Keratinocyte (primary cell): ENCODE measurements around the gene E4F1. TPM values are rescaled to one million over a fixed set of nuclear protein-coding genes. Genes with fewer than 3 reads are reported as not detected.

Experiments
- DNase-seq: peaks from one replicate; pipeline ENCODE4 v3.0.0-alpha.2; 2011; ENCODE audit warnings: low read depth, missing footprints, low spot score
- FAIRE-seq: peaks from 2 replicates; lab custom pipeline; 2011; peaks lifted over from hg19 to GRCh38; lab: Jason Lieb, UNC
- H2AFZ ChIP-seq: 2 replicates; pipeline ENCODE4 v1.6.0; 2012; ENCODE audit warnings: low read length, control low read depth, inconsistent platforms; ENCODE audit not compliant: control insufficient read depth
- H3K27ac ChIP-seq: 2 replicates; pipeline ENCODE4 v1.5.1; 2011; ENCODE audit warnings: low read length; ENCODE audit not compliant: control insufficient read depth, insufficient read depth
- H3K27me3 ChIP-seq: 3 replicates; pipeline ENCODE4 v1.6.0; 2011; ENCODE audit warnings: low read length; ENCODE audit not compliant: control insufficient read depth, insufficient read depth; ENCODE audit errors: extremely low read depth
- H3K36me3 ChIP-seq, 2 experiments: 2 replicates in 1 of 2; 3 replicates in 1 of 2; pipeline ENCODE4 v1.5.1; 2011; ENCODE audit warnings: low read length in 2 of 2, mild to moderate bottlenecking in 1 of 2; ENCODE audit not compliant: control insufficient read depth in 2 of 2, insufficient read depth in 2 of 2; ENCODE audit errors: extremely low read depth in 1 of 2
- H3K4me1 ChIP-seq: 3 replicates; pipeline ENCODE4 v1.5.1; 2011; ENCODE audit warnings: low read length; ENCODE audit not compliant: control insufficient read depth, insufficient read depth; ENCODE audit errors: extremely low read depth
- H3K4me2 ChIP-seq: 3 replicates; pipeline ENCODE4 v1.6.0; 2011; ENCODE audit warnings: low read depth, low read length; ENCODE audit not compliant: control insufficient read depth, insufficient read depth; ENCODE audit errors: extremely low read depth
- H3K4me3 ChIP-seq, 3 experiments: fragments of 200-600 bp in 1 of 3; sonication (generic) in 1 of 3; 2 replicates in 2 of 3; 3 replicates in 1 of 3; pipeline ENCODE4 v1.5.1; 2011 to 2016; ENCODE audit warnings: low read length in 3 of 3, mild to moderate bottlenecking in 3 of 3, control low read depth in 2 of 3, inconsistent platforms in 1 of 3, low read depth in 1 of 3, mixed read lengths in 1 of 3, mixed run types in 1 of 3, moderate library complexity in 1 of 3; ENCODE audit not compliant: control insufficient read depth in 2 of 3, insufficient read depth in 2 of 3; ENCODE audit errors: extremely low read depth in 1 of 3
- H3K79me2 ChIP-seq: 2 replicates; pipeline ENCODE4 v1.6.0; 2012; ENCODE audit warnings: low read length; ENCODE audit not compliant: control insufficient read depth, insufficient read depth
- H3K9ac ChIP-seq: 3 replicates; pipeline ENCODE4 v1.6.0; 2011; ENCODE audit warnings: low read length; ENCODE audit not compliant: control insufficient read depth, insufficient read depth; ENCODE audit errors: extremely low read depth
- H3K9me1 ChIP-seq: 3 replicates; pipeline ENCODE4 v1.6.0; 2011; ENCODE audit warnings: low read length; ENCODE audit not compliant: control insufficient read depth, insufficient read depth; ENCODE audit errors: extremely low read depth
- H3K9me3 ChIP-seq: 2 replicates; pipeline ENCODE4 v1.5.1; 2012; ENCODE audit warnings: low read depth, low read length; ENCODE audit not compliant: control insufficient read depth
- H4K20me1 ChIP-seq: 3 replicates; pipeline ENCODE4 v1.6.0; 2011; ENCODE audit warnings: low read length; ENCODE audit not compliant: control insufficient read depth, insufficient read depth; ENCODE audit errors: extremely low read depth
- CTCF ChIP-seq, 3 experiments: IDR thresholded peaks in 1 of 3; conservative IDR thresholded peaks in 1 of 3; optimal IDR thresholded peaks in 1 of 3; 2 replicates in 2 of 3; 3 replicates in 1 of 3; pipeline versions ENCODE3 to v1.5.1; 2011; ENCODE audit warnings: low read length in 3 of 3, mild to moderate bottlenecking in 3 of 3, moderate library complexity in 2 of 3, control low read depth in 1 of 3, inconsistent platforms in 1 of 3; ENCODE audit not compliant: insufficient read depth in 2 of 3; ENCODE audit errors: extremely low read depth in 1 of 3
- EZH2 ChIP-seq: IDR thresholded peaks from one replicate; pipeline ENCODE4 v1.6.1; 2012; ENCODE audit warnings: inconsistent platforms, mild to moderate bottlenecking, low read length, moderate library complexity
- dilution Hi-C: fragments of 300-500 bp; cut with MboI; formaldehyde crosslinking; loops from one replicate; pipeline ENCODE4 v1.7.0; 2020; ENCODE audit warnings: low sequenced_read_pairs; ENCODE audit not compliant: extremely low pct_ligation_motif_present
- polyA plus RNA-seq, 5 experiments: library from polyadenylated mRNA; depleted of rRNA in 3 of 5; stranded (reverse) in 3 of 5; stranded (forward) in 1 of 5; unstranded in 1 of 5; fragments of >200 nt; gene quantifications; 1 replicate in 1 of 5; 2 replicates in 3 of 5; 3 replicates in 1 of 5; pipeline versions ENCODE4 v1.2.1 to v1.2.3, GENCODE V29; 2011 to 2012; ENCODE audit warnings: missing spikeins in 2 of 5, low read depth in 1 of 5, low replicate concordance in 1 of 5

E4F1 gene
- polyA plus RNA-seq, 1 donor (not counting 4 experiments of a cell fraction or from before 2014, with no cell fraction given) = 10.5 TPM

GRCh38 chr16:2198283-2198682 lies 25.1 kb upstream of the E4F1 start:
- FAIRE-seq (no peak), DNase-seq (no peak)
- H3K4me2 ChIP-seq = no peak overlapping the region
- H2AFZ ChIP-seq = no peak overlapping the region
- no peaks in the 10 kb centered on the region for H3K9me1 ChIP-seq
- no peaks in the 10 kb centered on the region for H3K36me3 ChIP-seq
- TF ChIP-seq EZH2 (no peak), CTCF (optimal IDR thresholded peaks at IDR 0.05 in 1 of 3, IDR thresholded peaks at IDR 0.05 in 1 of 3, conservative IDR thresholded peaks at IDR 0.05 in 1 of 3; ENCODE audit: extremely low read depth in 1 of 3, insufficient read depth in 2 of 3, low read length in 3 of 3) (no peak)
- no peaks in the 10 kb centered on the region for H3K9me3 ChIP-seq
- no peaks in the 10 kb centered on the region for H4K20me1 ChIP-seq
- H3K4me3 ChIP-seq = no peak overlapping the region
- H3K4me1 ChIP-seq = peaks cover 16% of the 10 kb centered on the region
- dilution Hi-C loops = no loop called here
- no peak overlapping the region for H3K27ac ChIP-seq
- no peak overlapping the region for H3K9ac ChIP-seq
- no peaks in the 10 kb centered on the region for H3K79me2 ChIP-seq
- H3K27me3 ChIP-seq = peaks cover 36% of the 10 kb centered on the region

GRCh38 chr16:2199095-2199494 lies 24.3 kb upstream of the E4F1 start:
- Histone ChIP-seq H3K4me3 (no peak overlapping the region), H3K27me3 (peaks cover 28% of the 10 kb centered on the region), H2AFZ (no peak overlapping the region), H3K27ac (no peak overlapping the region), H3K4me1 (peaks cover 16% of the 10 kb centered on the region), H3K36me3 (no peaks in the 10 kb centered on the region), H3K9ac (no peak overlapping the region), H3K9me1 (no peaks in the 10 kb centered on the region), H3K9me3 (no peaks in the 10 kb centered on the region), H3K4me2 (no peak overlapping the region), H3K79me2 (no peaks in the 10 kb centered on the region), H4K20me1 (no peaks in the 10 kb centered on the region)
- no peak for FAIRE-seq
- dilution Hi-C loops = no loop called here
- no peak for DNase-seq
- no peak for TF ChIP-seq CTCF (optimal IDR thresholded peaks at IDR 0.05 in 1 of 3, IDR thresholded peaks at IDR 0.05 in 1 of 3, conservative IDR thresholded peaks at IDR 0.05 in 1 of 3; ENCODE audit: extremely low read depth in 1 of 3, insufficient read depth in 2 of 3, low read length in 3 of 3)
- no peak for TF ChIP-seq EZH2
